ENCODE measurements around the gene RTN4RL2.

The RTN4RL2 gene

DNA sequence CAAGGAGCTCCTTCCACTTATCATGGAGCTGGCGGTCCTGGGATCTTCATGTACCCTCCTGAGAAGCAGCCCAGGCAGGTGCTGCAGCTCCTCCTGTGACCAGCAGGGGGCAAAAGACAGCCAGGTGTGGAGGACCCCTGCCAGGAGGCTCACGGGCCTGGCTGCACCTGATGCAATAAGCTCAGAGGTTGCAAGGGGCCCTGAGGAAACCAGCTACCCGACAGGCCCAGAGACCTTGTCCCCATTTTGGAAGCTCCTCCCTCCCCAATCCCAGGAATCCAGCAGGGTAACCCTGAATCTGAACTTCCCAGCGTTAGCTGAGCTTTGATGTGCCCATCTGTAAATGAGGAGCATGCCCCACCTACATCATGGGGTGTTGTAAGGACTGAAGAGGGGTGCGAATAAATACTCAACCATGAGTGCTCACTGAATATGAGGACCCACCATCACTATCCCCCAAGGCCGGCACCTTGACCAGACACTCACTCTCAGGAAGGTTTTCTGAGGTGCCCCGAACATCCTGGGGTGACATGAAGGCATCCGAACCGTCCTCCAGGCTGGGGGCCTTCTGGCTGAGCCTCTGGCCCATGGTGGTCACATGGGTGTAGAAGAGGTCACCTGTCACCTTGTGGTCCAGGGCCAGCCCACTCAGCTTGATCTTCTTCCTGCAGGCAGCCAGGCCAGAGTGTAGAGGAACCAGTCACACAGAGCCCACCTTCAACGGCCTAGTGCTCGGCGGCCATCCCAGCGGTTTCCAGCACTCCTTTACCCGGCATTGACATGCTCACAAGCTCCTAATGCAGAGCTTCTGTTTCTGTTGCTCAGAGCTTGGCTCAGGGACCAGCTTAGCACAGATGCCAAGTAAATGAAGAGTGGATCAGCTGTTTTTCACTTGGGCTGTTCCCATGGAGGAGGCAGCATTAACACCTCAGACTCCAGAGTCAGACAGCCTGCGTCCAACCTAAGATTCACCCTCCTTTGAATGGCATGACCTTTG lies 33.5 kb downstream of the RTN4RL2 start:
- no peaks in the 10 kb centered on the region for H3K36me3 ChIP-seq (ENCODE audit: insufficient read depth)
- no peak overlapping the region for H2AFZ ChIP-seq (ENCODE audit: low read depth)
- H3K27me3 ChIP-seq (ENCODE audit: insufficient read depth, low read depth), result no peaks in the 10 kb centered on the region
- TF ChIP-seq, protein P1, sequence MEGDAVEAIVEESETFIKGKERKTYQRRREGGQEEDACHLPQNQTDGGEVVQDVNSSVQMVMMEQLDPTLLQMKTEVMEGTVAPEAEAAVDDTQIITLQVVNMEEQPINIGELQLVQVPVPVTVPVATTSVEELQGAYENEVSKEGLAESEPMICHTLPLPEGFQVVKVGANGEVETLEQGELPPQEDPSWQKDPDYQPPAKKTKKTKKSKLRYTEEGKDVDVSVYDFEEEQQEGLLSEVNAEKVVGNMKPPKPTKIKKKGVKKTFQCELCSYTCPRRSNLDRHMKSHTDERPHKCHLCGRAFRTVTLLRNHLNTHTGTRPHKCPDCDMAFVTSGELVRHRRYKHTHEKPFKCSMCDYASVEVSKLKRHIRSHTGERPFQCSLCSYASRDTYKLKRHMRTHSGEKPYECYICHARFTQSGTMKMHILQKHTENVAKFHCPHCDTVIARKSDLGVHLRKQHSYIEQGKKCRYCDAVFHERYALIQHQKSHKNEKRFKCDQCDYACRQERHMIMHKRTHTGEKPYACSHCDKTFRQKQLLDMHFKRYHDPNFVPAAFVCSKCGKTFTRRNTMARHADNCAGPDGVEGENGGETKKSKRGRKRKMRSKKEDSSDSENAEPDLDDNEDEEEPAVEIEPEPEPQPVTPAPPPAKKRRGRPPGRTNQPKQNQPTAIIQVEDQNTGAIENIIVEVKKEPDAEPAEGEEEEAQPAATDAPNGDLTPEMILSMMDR (conservative IDR thresholded peaks at IDR 0.05; ENCODE audit: low read depth, low read length), result peak; percentile 92
- H3K27ac ChIP-seq, result no peak overlapping the region
- no peaks in the 10 kb centered on the region for H3K79me2 ChIP-seq (ENCODE audit: insufficient read depth, low read depth)
- no peaks in the 10 kb centered on the region for H4K20me1 ChIP-seq (ENCODE audit: insufficient read depth)
- H3K4me3 ChIP-seq (IDR thresholded peaks at IDR 0.05; ENCODE audit: insufficient read depth, low read depth, low read length), result no peak overlapping the region
- H3K4me2 ChIP-seq, result no peak overlapping the region
- peaks cover 17% of the 10 kb centered on the region for H3K4me1 ChIP-seq (ENCODE audit: low read depth, poor library complexity, severe bottlenecking)
- H3K9ac ChIP-seq, result no peak overlapping the region

DNA sequence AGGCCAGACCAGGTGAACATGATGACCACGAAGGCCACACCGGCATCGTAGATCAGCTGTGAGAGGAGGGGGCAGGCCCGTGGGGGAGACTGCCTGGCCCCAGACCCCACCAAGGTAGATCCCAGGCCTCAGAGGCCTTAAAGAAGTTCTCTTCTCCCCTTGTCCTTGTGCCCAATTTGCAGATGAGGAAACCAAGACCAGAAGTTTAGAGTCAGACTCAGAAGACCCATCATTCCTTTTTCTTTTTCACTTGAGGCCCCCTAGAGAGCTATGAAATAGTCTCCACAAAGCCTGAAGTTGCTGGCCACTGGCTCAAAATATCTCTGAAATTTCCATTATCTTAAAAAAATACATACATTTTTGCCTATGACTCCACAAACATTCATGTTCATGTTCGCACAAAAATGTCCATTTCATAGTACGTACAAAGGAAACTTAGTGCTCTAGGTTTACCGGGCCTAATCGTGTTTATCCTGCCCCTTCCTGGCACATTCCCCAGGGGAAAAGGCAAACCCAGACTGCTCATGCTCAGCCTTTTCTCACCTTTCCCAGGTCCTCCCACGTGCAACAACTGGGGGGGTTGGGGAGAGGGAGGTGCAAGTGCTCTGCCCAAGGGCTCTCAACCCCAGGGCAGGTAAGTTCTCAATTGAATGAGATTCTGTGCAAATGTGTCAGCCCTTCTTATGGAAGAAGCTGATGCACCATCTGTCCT lies 35.9 kb downstream of the RTN4RL2 start:
- TF ChIP-seq, protein P1 (conservative IDR thresholded peaks at IDR 0.05; ENCODE audit: low read depth, low read length), result no peak
- Histone ChIP-seq H4K20me1 (ENCODE audit: insufficient read depth) (no peaks in the 10 kb centered on the region), H3K4me1 (ENCODE audit: low read depth, poor library complexity, severe bottlenecking) (peaks cover 17% of the 10 kb centered on the region), H3K27ac (no peak overlapping the region), H2AFZ (ENCODE audit: low read depth) (no peak overlapping the region), H3K27me3 (ENCODE audit: insufficient read depth, low read depth) (no peaks in the 10 kb centered on the region), H3K79me2 (ENCODE audit: insufficient read depth, low read depth) (no peaks in the 10 kb centered on the region), H3K36me3 (ENCODE audit: insufficient read depth) (no peaks in the 10 kb centered on the region), H3K9ac (no peak overlapping the region), H3K4me3 (IDR thresholded peaks at IDR 0.05; ENCODE audit: insufficient read depth, low read depth, low read length) (no peak overlapping the region), H3K4me2 (no peak overlapping the region)

DNA sequence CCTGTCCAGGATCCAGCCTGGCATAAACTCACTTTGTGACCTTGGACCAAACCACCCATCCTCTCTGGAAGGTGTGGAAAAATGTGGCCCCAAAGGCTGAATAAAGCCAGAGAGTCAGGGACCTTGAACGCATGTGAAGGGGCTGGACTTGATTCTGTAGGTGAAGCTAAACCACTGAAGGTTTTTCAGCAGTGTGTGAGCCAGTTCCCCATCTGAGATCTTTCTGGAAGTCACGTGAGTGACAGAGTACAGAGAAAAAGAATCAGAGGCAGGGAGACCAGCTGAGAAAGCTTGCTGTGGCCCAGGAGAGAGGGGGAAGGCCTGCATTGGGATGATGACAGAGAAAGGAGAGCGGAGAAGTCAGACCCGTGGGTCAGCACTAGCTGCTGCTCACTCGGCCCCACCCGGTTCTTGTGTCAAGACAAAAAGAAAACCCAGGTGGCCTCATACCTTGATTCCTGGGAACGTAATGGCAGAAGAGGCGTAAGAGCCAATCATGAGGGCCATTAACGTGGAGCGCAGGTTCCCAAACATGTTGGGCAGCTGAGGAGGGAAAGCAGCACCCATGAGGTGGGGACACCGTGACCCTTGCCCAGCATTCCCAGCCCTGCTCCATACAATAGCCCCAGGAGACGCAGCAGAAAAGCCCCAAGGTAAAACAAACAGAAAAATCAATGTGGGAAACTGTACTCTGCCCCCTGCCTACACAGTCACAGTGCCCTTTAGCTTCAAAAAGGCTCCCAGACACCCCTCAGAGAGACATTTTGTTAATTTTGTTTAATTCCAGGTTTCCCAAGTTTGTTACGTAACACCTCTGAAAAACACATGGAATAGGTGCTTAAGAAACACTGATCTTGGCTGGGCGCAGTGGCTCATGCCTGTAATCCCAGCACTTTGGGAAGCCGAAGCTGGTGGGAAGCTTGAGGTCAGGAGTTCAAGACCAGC lies 37.2 kb downstream of the RTN4RL2 start:
- Histone ChIP-seq H3K4me1 (ENCODE audit: low read depth, poor library complexity, severe bottlenecking) (peaks cover 17% of the 10 kb centered on the region), H4K20me1 (ENCODE audit: insufficient read depth) (no peaks in the 10 kb centered on the region), H2AFZ (ENCODE audit: low read depth) (no peak overlapping the region), H3K9ac (no peak overlapping the region), H3K79me2 (ENCODE audit: insufficient read depth, low read depth) (no peaks in the 10 kb centered on the region), H3K4me3 (IDR thresholded peaks at IDR 0.05; ENCODE audit: insufficient read depth, low read depth, low read length) (no peak overlapping the region), H3K36me3 (ENCODE audit: insufficient read depth) (no peaks in the 10 kb centered on the region), H3K27ac (no peak overlapping the region), H3K27me3 (ENCODE audit: insufficient read depth, low read depth) (no peaks in the 10 kb centered on the region), H3K4me2 (no peak overlapping the region)
- TF ChIP-seq, protein P1 (conservative IDR thresholded peaks at IDR 0.05; ENCODE audit: low read depth, low read length), result no peak

DNA sequence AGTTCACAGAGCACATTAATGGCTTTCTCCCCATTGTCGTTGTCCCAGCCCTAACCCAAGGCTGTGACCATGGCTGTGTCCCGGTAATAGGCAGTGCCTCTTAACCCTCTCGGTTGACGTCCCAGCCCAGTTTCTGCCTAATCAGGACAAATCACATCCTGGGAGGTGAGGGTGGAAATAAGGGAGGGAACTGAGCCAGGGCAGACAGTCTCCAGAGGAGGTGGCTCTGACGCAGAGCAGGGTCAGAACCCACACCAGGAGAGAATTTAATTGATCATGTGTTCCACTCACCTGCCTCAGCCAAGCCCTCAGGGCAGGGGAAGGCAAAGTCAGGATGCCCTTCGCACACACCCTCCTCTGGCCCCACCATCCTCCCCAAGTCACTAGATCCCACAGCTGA lies 38.2 kb downstream of the RTN4RL2 start:
- no peak overlapping the region for H2AFZ ChIP-seq (ENCODE audit: low read depth)
- H3K27ac ChIP-seq, result no peak overlapping the region
- no peak overlapping the region for H3K9ac ChIP-seq
- no peaks in the 10 kb centered on the region for H4K20me1 ChIP-seq (ENCODE audit: insufficient read depth)
- H3K36me3 ChIP-seq (ENCODE audit: insufficient read depth), result no peaks in the 10 kb centered on the region
- H3K79me2 ChIP-seq (ENCODE audit: insufficient read depth, low read depth), result no peaks in the 10 kb centered on the region
- no peak overlapping the region for H3K4me2 ChIP-seq
- H3K27me3 ChIP-seq (ENCODE audit: insufficient read depth, low read depth), result no peaks in the 10 kb centered on the region
- H3K4me3 ChIP-seq (IDR thresholded peaks at IDR 0.05; ENCODE audit: insufficient read depth, low read depth, low read length), result no peak overlapping the region
- peaks cover 10% of the 10 kb centered on the region for H3K4me1 ChIP-seq (ENCODE audit: low read depth, poor library complexity, severe bottlenecking)
- TF ChIP-seq, protein P1 (conservative IDR thresholded peaks at IDR 0.05; ENCODE audit: low read depth, low read length), result no peak

All from KMS-11 (cell line).